Measurements from ENCODE around the gene POLR3A. TPM values are rescaled to one million over a fixed set of nuclear protein-coding genes. Genes with fewer than 3 reads are reported as not detected.
"Not testable (repeated sequence)": the region's sequence is repeated elsewhere in the genome, so short reads cannot be mapped to it uniquely, and the experiment has no call there.

Gene POLR3A
- total and polyA plus RNA-seq, 8 donors: 14.0 to 19.5 (median 17.6) TPM

DNA sequence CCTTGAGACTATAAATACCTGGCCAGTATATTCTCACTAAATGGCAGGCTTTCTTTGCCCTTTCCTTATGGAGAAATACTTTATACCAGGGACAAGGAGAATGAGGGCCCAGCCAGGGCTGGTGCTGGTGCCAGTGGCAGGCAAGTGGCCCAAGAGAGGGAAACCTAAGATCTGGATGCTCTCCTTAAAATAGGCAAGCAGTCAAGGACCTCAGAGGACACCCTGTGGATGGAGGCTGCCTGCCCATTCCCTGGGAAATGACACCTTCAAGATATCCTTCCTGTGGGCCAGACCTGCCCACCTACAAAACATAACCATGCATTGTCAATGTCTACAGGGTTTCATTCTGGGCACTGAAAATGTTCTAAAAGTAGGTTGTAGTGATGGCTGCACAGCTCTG lies 29.1 kb downstream of the POLR3A start:
- intact Hi-C loops (cut with DNase I): loop anchor here in 1 of 2 donors (10.0 kb wide), 1 partner anchor 155 kb away; no protein-coding TSS in a partner anchor
- no peak for ATAC-seq

DNA sequence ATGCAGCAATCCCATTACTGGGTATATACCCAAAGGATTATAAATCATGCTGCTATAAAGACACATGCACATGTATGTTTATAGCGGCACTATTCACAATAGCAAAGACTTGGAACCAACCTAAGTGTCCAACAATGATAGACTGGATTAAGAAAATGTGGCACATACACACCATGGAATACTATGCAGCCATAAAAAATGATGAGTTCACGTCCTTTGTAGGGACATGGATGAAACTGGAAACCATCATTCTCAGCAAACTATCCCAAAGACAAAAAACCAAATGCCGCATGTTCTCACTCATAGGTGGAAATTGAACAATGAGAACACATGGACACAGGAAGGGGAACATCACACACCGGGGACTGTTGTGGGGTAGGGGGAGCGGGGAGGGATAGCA lies 30.5 kb downstream of the POLR3A start:
- H3K27me3 ChIP-seq; H3K9me3 ChIP-seq; DNase-seq; intact Hi-C loops (cut with DNase I); H3K4me3 ChIP-seq; H3K27ac ChIP-seq; ATAC-seq; H3K4me1 ChIP-seq: not testable (repeated sequence)
- H3K36me3 ChIP-seq: peaks cover 4 to 63% of the 10 kb centered on the region in 2 donors

More for the DNA sequence above, 29.1 kb downstream of the POLR3A start:
- H3K36me3 ChIP-seq: peaks cover 4 to 69% of the 10 kb centered on the region in 2 donors
- H3K27ac ChIP-seq: no peak overlapping the region
- no peaks in the 10 kb centered on the region for H3K9me3 ChIP-seq
- H3K4me1 ChIP-seq: no peaks in the 10 kb centered on the region
- H3K4me3 ChIP-seq: no peak overlapping the region
- no peak for DNase-seq
- H3K27me3 ChIP-seq: no peaks in the 10 kb centered on the region
- TF ChIP-seq, protein P1, sequence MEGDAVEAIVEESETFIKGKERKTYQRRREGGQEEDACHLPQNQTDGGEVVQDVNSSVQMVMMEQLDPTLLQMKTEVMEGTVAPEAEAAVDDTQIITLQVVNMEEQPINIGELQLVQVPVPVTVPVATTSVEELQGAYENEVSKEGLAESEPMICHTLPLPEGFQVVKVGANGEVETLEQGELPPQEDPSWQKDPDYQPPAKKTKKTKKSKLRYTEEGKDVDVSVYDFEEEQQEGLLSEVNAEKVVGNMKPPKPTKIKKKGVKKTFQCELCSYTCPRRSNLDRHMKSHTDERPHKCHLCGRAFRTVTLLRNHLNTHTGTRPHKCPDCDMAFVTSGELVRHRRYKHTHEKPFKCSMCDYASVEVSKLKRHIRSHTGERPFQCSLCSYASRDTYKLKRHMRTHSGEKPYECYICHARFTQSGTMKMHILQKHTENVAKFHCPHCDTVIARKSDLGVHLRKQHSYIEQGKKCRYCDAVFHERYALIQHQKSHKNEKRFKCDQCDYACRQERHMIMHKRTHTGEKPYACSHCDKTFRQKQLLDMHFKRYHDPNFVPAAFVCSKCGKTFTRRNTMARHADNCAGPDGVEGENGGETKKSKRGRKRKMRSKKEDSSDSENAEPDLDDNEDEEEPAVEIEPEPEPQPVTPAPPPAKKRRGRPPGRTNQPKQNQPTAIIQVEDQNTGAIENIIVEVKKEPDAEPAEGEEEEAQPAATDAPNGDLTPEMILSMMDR (IDR thresholded peaks at IDR 0.05): no peak

DNA sequence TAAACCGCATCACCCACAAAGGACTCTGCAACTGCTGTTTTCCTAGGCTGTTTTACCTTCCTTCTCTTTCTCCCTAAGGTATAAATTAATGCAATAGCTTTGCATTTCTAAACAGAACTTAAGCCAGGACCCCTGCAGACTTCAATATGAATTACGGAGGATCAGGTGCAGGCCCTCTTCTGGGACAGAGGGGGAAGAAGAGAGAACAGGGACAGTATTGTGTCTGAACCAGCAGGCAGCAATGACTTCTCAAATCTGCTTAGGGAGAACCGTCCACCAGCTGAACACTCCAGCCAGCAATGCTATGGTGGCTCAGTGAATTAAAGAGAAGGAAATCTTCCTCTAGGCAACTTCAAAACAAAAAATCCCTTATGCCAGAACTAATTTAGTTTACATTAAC lies 35.7 kb downstream of the POLR3A start:
- no peaks in the 10 kb centered on the region for H3K9me3 ChIP-seq
- peaks cover 7 to 63% of the 10 kb centered on the region in 2 donors for H3K36me3 ChIP-seq

DNA sequence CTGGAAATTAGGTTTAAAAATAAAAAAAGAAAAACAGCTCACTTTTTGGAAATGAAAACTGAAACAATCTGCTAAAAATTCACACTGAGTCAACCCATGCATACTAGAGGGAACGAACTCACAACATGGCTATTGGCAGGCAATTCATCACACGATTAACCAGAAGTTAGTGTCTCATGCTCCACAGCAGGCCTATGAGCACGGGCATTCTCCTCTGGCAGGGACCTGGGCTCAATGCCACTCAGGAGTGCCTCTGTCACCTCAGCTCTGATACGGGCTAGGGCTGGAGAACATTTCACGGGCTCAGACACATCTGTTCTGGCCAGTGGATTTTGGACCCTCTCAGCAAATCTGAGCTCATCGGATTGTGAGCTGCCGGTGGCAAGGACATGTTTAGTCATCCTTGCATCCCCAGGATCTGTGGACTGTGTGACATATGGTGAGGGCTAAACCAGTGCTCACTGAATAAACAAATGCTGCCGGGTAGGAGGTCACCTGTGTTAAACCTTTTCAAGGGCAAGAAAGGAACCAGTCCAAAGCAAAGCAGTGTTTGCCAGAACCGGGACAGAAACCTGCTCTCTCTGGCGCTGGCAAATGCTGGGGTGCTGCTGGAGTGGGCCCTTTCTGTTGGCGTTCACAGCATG lies 40.1 kb downstream of the POLR3A start:
- no peaks in the 10 kb centered on the region for H3K9me3 ChIP-seq
- H3K27ac ChIP-seq: no peak overlapping the region
- ATAC-seq (no peak), DNase-seq (no peak)
- no peaks in the 10 kb centered on the region for H3K27me3 ChIP-seq
- no peak overlapping the region for H3K4me3 ChIP-seq
- intact Hi-C loops (cut with DNase I): no loop called here
- TF ChIP-seq, protein P1 (IDR thresholded peaks at IDR 0.05): no peak
- peaks cover 0 to 3% of the 10 kb centered on the region in 2 donors for H3K4me1 ChIP-seq
- peaks cover 7 to 100% of the 10 kb centered on the region in 2 donors for H3K36me3 ChIP-seq

More for the DNA sequence above, 35.7 kb downstream of the POLR3A start:
- H3K4me3 ChIP-seq: no peak overlapping the region
- H3K4me1 ChIP-seq: no peaks in the 10 kb centered on the region
- ATAC-seq: no peak
- H3K27ac ChIP-seq: no peak overlapping the region
- no peak for DNase-seq
- intact Hi-C loops (cut with DNase I): no loop called here
- TF ChIP-seq, protein P1 (IDR thresholded peaks at IDR 0.05): no peak
- no peaks in the 10 kb centered on the region for H3K27me3 ChIP-seq

DNA sequence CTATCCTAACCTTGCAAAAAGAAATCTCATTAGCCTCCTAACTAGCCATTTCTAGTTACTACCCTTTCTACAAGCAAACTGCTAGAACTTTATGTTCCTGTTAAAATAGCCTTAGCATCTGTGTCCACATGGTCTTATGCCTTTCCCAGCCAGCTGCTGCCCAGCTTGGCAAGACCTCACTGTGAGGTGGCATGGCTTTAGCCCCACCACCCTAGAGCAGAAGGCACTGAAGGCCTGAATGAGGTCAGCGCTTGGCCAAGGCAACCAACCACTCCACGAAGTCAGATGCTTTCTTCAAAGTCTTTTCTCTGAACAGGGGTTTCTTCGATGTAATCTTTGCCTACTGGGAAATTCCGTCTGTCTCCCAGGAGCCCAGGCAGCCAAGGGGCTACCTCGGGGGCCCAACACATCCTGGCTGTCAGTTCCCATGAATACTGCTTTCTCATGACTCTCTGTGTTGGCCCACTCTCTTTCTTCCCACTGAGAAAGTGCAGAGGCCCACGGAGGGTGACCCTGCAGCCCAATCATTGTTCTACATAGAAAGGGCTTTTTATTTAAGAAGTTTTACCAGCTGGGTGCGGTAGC lies 41.6 kb downstream of the POLR3A start:
- H3K27me3 ChIP-seq: no peaks in the 10 kb centered on the region
- no peaks in the 10 kb centered on the region for H3K9me3 ChIP-seq
- no peak overlapping the region for H3K27ac ChIP-seq
- TF ChIP-seq, protein P1 (IDR thresholded peaks at IDR 0.05): no peak
- no peak overlapping the region for H3K4me3 ChIP-seq
- ATAC-seq (no peak), DNase-seq (no peak)
- H3K36me3 ChIP-seq: peaks cover 7 to 100% of the 10 kb centered on the region in 2 donors
- intact Hi-C loops (cut with DNase I): no loop called here
- peaks cover 0 to 6% of the 10 kb centered on the region in 2 donors for H3K4me1 ChIP-seq
